ENCODE data around the gene OR2T34.
"Not testable (repeated sequence)": the region's sequence is repeated elsewhere in the genome, so short reads cannot be mapped to it uniquely, and the experiment has no call there.

OR2T34 gene

DNA sequence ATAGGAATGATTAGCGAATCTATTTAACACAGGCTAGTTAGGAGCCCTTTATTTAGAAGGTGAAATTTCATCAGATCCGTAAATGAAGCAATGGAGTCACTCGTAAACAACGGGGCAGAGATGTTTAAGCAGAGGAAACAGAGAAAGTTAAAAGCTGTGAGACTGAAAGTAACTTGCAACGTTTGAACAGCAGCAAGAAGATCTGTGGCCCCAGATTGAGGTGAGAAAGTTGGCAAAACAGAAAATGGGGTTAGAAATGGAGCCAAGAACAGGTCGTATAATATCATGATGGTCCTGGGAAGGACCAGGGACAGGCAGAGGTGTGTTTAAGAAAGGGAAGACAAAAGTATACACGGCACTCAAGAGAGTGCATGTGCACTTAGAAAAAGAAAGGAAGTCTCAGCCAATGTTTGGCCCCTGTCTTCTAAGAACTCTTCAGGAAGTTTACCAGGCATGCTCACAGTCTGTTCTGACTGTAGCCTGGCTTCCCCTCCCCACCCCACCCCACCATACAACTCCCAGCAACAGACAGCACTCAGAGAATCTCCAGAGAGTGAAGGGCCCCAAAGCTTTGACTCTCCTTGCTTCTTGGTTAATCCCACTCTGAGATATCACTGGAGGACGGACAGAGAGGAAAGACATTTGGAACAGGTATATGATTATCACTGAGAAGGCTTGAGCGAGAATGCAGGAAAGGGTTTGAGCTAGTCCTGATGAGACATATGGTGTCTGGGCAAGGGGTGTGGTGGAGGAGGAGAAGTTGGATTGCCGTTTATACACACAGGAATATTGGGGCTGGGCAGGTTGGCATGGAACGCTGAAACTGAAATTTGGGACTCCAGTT lies 8.8 kb downstream of the OR2T34 start:
- not testable (repeated sequence) for DNase-seq (ENCODE audit: low spot score); FAIRE-seq

DNA sequence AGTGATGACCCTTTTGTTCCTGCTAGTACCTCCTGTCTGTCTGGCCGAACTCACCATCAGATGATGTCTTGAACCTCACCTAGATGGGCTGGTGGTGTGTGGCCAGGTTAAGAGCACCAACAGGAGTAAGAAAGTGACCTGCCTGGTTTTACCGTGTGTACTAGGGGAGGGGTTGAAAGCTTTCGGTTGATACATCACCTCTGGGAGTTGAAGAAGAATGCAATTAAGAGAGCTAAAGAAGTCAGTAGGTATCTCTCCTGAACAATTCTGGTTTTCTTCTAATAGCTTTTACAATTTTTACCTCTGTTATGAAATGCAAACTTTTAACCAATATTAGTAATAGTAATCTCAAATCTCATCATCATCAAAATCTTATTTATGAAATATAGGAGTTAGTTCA lies 11.9 kb downstream of the OR2T34 start, which contains the start of gene OR2T29:
OR2T29 (minus strand) TSS at position 101 of the 400 bp plus-strand sequence. CDS start 3,281 bp downstream, outside the sequence.
- not testable (repeated sequence) for DNase-seq (ENCODE audit: low spot score); FAIRE-seq

DNA sequence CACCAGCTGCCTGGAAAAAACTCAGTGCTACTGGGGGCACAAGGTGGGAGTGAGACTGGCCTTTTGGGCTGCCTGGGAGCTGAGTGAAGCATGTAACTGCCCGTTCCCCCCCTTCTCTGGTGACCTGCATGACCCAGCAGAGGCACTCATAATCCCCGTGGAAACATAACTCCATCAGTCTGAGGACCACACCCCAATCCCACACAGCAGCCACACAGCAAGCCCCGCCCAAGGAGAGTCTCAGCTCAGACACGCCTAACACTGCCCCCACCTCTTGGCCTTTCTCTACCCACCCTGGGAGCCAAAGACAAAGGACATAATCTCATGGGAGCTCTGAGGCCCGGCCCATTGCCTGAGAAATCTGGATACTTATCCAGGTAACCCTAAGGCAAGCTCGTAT lies 23.5 kb downstream of the OR2T34 start:
- DNase-seq (ENCODE audit: low spot score); FAIRE-seq: not testable (repeated sequence)

DNA sequence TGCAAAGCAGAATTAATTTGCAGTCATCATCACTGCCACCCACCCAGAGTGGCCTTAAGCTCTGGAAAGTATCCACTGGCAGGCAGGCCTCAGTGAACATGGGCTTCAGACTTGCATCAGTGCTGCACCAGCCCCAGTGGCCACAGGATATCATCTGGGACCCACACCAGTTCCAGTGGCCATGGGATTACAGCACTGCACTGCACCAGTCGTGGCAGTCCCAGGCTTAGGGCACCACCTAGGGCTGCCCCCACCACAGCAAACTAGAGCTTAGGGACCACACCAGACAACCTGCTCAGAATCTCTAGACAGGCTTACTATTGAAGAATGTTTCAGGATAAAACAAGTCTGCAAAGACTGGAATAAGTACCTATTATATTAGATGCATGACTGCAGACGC lies 27.2 kb downstream of the OR2T34 start:
- DNase-seq (ENCODE audit: low spot score); FAIRE-seq: not testable (repeated sequence)

DNA sequence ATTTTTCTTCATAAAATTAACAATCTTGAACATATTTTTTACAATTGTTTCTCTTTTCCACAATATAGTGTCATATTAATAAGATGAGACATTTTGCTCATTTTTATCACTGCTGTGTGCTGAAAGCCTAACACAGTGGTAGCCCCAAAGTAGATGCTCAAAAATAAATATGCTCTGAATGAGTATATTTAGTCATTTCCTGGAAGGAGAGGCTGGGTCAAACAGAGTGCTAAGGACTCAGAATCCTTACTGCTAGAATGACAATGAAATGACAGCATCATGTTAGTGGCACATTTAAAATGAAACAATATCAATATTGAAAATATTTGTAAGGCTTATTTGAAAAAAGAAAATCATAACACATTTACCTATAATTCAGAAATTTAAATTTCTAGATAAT lies 37.1 kb downstream of the OR2T34 start:
- DNase-seq (ENCODE audit: low spot score); FAIRE-seq: not testable (repeated sequence)
